ENCODE results near the gene CYP2E1. TPM values are rescaled to one million over a fixed set of nuclear protein-coding genes. Genes with fewer than 3 reads are reported as not detected.

The CYP2E1 gene
- total RNA-seq, 1 experiment from 2014 or later: 0.13 TPM

- Histone ChIP-seq H3K79me1 (ENCODE audit: insufficient read depth, low read depth, low read length, poor library complexity, severe bottlenecking) (no peaks in the 10 kb centered on the region), H2BK12ac (ENCODE audit: insufficient read length, low read depth, low read length) (no peak overlapping the region), H3K4me2 (ENCODE audit: insufficient read depth, insufficient read length, low read length) (no peak overlapping the region), H3K4ac (ENCODE audit: low read depth, low read length) (no peak overlapping the region), H4K20me1 (ENCODE audit: control insufficient read depth, insufficient read depth, insufficient read length) (no peaks in the 10 kb centered on the region), H3T11ph (ENCODE audit: low read length) (no peak overlapping the region), H4K8ac (replicated peaks; ENCODE audit: insufficient read length, low read depth, low read length) (no peak overlapping the region), H2BK120ac (ENCODE audit: low read depth, low read length, poor library complexity, severe bottlenecking) (no peak overlapping the region), H3K9me3 (ENCODE audit: control insufficient read depth, low read depth, low read length) (peaks cover 65% of the 10 kb centered on the region), H3K23ac (ENCODE audit: insufficient read length, low read depth, low read length) (no peak overlapping the region), H2BK15ac (ENCODE audit: low read depth, low read length) (no peak overlapping the region), H3K56ac (ENCODE audit: insufficient read length, low read depth, low read length) (no peak overlapping the region), H3K4me1 (ENCODE audit: insufficient read depth, low read length) (no peaks in the 10 kb centered on the region), H3K79me2 (ENCODE audit: insufficient read depth, low read length) (no peaks in the 10 kb centered on the region), H3K27me3 (ENCODE audit: insufficient read depth, low read length) (no peaks in the 10 kb centered on the region), H3K27ac (ENCODE audit: insufficient read length, low read depth, low read length) (no peak overlapping the region), H4K91ac (ENCODE audit: insufficient read length, low read depth, low read length) (no peak overlapping the region), H2BK5ac (ENCODE audit: insufficient read length, low read length) (no peak overlapping the region), H2BK20ac (ENCODE audit: low read depth, low read length, poor library complexity, severe bottlenecking) (no peak overlapping the region), H4K5ac (ENCODE audit: insufficient read length, low read depth, low read length) (no peak overlapping the region), H3K18ac (ENCODE audit: insufficient read length, low read depth, low read length) (no peak overlapping the region), H3K9ac (ENCODE audit: extremely low read depth, insufficient read length, low read length) (no peak overlapping the region), H2AFZ (ENCODE audit: low read length) (no peak overlapping the region), H2AK5ac (ENCODE audit: insufficient read length, low read length) (no peak overlapping the region), H3K14ac (ENCODE audit: insufficient read depth, low read length) (no peak overlapping the region), H3K23me2 (ENCODE audit: insufficient read length, low read depth, low read length, poor library complexity, severe bottlenecking) (no peaks in the 10 kb centered on the region)
- Mint-ChIP-seq H3K27ac (no peak overlapping the region), H3K27me3 (ENCODE audit: low read depth) (peaks cover 3% of the 10 kb centered on the region), H3K4me3 (no peak overlapping the region), H3K4me1 (no peaks in the 10 kb centered on the region), H3K9me3 (peaks cover 74 to 75% of the 10 kb centered on the region in 2 experiments), H3K36me3 (ENCODE audit: insufficient read depth in 1 of 3, low read depth in 3 of 3) (peaks cover 0 to 26% (median 2%) of the 10 kb centered on the region in 3 experiments; a peak in 3 of 7 replicates)
- no peak for DNase-seq
- WGBS (ENCODE audit: extremely low coverage, insufficient read length, low lambda C conversion rate): no CpG with 5 or more reads among the region's 4 CpGs
- TF ChIP-seq CTCF (conservative IDR thresholded peaks at IDR 0.05): no peak
Observed at GRCh38 chr10:133509700-133510099, 17.5 kb upstream of the CYP2E1 start.
